Stimulated activated CD4-positive, alpha-beta T cell treated with anti-CD3 and anti-CD28 coated beads, Interleukin-12 subunit alpha, Interleukin-12 subunit beta, amount 100 ng/mL, for 24 hours (primary cell): ENCODE data around the gene SLC44A4.

Source experiments
- DNase-seq, 2 experiments: peaks; one replicate each; pipeline ENCODE4 v3.0.0-alpha.2; 2020; ENCODE audit warnings: low read depth in 2 of 2

The SLC44A4 gene

DNA sequence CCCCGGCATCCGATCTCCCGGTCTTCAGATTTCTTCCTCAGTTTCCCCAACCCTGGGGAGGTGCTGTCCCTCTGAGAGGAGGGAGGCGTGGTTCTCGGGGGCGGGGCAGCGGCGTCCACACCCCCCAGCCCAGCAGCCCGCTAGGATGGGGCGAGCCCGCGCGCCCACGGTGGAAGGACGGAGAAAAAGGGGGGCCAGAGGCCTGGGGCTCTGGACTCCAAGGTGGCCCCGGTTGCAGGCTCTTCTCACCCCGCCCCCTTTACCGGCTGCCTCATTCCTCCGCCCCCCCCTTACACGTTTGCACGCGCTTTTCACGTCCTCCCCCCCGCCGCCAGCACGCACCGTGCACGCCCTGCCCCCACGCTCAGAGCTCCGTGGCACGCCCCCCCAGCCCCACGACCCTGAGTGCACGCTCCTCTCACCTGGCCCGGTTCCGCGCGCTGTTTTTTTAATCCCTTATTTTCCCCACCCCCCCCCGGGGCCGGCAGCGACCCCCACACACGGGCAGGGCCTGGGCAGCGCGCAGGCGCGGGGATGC lies 22.7 kb upstream of the SLC44A4 start:
- DNase-seq = peak in 1 of 2 experiments; percentile 61

DNA sequence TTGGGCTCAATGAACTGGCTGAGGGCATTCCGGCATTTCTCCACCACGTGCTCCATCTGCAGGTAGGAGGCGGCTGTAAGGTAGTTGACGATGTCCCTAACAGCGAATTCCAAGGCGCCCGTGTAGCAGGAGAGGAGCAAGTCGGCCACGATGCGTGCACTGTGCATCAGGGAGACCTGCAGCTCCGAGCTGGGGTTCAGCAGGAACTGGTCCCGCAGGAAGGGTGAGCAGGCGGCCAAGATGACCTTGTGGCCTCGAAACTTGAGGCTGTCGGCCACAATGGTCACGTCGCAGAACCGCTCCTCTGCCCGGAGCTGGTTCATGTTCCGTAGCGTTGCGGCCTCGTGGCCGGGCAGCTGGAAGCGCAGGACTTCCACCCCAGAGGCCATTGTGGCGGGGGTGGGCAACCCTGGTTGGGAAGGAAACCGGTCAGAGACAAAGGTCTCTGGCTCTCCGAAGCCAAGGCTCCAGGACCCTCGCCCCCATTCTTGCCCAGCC lies 22.2 kb upstream of the SLC44A4 start:
- DNase-seq = no peak

DNA sequence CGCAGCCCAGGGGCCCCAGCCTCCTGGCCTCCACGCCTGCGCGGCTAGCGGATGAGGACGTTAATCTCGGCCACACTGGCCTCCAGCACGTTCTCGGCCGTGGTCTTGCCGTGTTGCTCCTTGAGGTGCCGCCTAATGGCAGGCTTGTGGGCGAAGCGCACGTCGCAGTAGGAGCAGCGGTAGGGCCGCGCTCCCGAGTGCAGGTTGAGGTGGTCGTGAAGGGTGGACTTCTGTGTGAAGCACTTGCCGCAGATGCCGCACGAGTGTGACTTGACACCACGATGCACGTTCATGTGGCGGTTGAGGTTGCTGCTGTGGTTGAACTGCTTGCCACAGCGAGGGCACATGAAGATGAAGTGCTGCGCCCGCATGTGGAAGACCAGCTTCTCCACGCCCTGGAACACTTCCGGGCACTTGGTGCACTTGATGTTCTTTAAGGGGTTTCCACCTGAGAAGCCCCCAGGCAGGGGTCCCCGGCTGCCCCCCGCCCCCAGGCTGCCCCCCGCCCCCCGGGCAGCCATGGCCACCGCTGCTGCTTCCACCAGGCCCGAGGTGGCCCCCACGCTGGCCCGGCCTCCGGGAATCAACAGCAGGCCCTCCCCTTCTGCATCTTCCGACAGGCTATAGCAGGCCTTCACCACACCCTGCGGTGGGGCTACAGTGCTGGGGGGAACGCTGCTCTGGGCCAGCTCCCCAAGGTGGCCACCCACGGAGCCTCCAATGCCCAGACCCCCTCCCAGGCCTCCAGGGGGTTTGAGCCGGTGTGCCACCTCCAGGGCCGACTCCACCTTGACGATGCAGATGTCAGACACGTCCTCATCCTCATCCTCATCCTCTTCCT lies 21.3 kb upstream of the SLC44A4 start:
- no peak for DNase-seq

DNA sequence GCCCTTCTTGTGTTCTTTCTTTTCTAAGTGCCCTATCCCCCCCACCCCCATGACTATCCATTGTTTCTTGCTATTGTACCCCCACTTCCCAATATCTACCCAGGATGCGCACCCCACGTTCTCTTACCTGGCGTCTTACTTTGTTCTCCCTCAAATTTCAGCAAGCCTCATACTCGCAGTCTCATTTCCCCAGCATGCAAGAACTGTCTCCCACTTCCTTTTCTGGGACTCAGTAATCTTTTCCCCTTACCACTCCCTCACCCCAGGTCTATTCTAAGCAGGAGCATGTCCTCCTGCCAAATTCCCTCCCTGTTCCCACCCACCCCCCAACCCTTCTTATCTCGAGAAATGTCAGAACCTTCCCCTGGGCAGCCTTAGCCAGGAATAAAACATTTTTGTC lies 20.4 kb upstream of the SLC44A4 start:
- no peak for DNase-seq

DNA sequence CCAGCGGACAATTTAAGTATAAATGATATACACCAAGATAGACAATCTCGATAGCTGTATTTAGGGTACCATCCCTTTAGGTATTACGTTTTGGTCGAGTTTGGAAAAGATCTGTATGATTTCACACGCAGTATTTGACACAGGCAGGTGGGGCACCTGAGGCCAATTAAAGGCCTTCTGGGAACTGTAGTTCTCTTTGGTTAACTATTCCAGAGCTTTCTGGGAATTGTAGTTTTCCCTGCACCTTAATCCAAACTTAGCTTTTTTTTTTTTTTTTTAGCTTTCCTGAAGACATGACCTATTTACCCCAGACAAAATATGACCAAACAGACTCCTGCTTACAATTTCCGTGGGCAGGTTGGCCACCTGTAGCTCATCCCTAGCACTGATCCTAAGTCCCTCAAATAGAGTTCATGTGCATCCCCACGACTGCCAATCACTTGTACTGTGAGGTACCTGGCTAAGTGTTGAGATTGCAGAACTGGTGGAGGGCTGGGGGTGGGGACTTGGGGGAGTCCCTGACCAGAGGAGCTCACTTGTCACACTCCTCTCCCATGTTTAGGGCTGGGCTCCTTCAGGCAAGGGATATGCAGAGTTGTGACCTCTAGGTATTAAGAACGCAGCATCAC lies 19.7 kb upstream of the SLC44A4 start:
- DNase-seq = no peak

DNA sequence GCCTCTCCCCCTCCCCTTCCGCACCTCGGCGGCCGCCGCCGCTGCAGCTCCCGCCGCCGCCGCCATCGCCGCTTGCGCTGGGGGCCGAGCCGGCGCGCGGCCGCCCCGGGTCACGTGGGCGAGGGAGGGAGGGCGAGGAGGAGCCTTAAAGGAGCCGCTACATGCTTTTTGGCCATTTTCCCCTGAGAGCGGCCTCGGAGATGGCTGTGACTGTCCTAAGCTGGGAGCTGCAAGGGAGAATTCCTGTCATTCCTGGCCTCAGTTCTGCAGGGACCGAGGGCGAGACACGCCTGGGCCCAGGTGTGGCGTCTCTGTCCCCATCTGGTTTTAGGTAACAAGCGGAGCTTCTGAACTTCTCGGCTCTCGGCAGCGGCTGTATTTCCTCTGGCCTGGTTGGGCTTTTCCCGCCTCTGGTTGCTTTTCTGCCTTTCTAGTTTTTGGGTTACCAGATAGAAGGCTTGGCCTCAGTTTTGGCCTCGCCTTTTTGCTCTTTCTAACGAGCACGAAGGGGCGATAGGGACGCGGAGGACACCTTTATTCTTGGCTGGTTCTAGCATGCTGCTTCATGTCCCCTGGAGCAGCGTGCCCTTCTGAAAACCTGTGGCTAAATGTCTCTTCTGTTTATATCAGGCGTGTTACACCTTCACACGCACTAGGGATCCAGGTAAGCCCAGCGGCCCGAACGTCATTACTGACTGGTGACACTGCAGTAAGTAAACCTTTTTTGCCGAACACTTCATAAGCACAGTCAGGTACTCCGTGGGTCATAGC lies 19.0 kb upstream of the SLC44A4 start, which contains the start of gene EHMT2:
Gene EHMT2 (minus strand): TSS at position 87 of the 771 bp plus-strand sequence. CDS start 21 bp downstream, at position 66.
- DNase-seq = peak; percentile 66 to 78

DNA sequence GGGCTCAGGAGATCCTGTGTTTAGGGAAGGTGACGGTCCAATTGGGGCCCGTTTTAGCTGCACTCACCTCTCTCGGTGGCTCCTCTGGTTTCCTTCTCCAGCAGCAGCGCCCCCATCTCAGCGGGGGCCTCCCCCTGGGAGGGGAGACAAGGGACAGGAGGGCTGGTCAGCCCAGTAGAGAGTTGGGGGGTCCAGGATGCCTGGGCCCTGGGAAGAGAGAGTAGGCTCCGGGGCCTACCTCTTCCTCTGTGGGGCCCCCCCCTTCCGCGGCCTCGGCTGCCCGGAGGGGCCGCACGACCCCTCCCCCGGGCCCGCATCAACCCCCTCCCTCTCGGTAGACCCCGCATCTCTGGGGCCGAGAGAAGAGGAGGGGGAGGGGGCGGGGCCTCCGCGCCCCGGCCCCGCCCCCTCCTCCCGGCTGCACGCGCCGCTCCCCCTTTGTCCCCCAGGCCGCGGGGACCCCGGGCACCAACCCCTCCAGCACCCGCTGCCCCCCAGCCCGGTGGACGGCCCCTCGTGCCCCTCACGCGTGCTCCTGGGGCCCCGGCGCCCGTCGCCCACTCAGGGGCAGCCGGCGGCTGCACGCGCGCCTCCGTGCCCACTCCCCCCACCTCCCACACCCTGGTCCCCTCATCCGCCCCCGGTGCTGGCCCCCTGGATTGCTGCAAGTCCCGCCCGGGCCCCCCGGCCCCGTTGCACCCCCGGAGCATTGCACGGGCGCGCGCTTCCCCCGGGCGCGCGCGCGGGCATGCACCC lies 18.2 kb upstream of the SLC44A4 start:
- no peak for DNase-seq

DNA sequence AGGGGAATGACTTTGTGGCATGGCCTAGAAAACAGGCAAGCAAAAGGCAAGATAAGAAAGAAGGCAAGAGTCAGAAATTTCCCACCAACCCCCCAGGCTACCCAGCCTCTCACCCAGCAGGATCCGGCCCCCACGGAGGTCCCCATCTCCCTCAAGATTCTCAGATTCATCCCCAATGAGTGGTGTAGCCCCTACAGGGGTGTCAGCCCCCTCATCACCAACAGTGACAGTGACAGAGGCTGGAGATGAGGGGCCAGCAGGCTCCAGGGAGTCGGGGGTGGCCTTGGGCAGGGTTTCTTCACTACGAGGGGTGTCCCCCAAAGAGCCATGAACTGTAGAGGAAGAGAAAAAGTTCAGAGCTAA lies 17.7 kb upstream of the SLC44A4 start:
- no peak for DNase-seq

DNA sequence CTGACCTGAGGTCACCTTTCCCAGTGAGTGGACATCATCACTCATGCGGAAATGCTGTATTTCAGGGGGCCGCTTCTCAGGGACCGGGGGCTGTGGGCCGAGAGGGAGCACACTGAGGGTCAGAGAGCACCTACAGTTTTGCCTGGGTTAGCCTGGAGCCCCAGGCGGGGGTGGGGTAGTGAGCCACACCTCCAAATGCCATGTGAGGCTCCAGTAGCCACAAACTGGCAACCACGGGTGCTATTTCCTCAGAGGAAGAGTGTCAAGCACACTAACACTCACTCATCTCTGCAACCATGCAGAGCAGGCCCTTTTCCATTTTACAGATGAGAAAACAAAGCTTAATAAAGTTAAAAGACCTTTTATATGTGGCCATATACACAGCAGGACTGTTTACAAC lies 14.0 kb upstream of the SLC44A4 start:
- no peak for DNase-seq

DNA sequence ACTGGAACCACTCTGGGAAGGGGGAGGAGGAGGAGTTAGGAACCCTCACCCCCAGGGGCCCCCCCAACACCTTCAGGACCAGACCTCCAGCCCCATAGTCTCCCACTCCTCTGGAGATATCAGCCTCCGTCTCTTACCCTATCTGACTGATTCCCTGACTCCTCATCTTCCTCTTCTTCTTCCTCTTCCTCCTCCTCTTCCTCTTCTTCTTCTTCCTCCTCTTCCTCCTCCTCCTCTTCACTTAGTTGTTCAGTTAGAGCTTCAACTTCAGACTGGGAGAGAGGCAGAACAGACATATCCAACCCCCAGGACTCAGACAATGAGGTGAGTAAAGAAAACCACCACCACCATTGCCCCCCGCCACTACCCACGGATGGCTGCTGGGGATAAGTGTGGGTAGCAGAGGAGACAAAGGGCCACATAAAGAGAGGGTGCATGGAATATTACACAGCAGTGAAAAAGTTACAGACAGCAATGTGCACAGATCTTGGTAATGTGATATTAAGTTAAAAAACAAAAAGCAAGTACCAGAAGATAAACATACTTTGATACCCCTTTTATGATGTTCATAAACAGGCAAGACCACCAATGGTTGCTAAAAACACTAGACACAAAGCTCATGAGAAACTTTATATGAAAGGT lies 10.7 kb upstream of the SLC44A4 start:
- DNase-seq = no peak

DNA sequence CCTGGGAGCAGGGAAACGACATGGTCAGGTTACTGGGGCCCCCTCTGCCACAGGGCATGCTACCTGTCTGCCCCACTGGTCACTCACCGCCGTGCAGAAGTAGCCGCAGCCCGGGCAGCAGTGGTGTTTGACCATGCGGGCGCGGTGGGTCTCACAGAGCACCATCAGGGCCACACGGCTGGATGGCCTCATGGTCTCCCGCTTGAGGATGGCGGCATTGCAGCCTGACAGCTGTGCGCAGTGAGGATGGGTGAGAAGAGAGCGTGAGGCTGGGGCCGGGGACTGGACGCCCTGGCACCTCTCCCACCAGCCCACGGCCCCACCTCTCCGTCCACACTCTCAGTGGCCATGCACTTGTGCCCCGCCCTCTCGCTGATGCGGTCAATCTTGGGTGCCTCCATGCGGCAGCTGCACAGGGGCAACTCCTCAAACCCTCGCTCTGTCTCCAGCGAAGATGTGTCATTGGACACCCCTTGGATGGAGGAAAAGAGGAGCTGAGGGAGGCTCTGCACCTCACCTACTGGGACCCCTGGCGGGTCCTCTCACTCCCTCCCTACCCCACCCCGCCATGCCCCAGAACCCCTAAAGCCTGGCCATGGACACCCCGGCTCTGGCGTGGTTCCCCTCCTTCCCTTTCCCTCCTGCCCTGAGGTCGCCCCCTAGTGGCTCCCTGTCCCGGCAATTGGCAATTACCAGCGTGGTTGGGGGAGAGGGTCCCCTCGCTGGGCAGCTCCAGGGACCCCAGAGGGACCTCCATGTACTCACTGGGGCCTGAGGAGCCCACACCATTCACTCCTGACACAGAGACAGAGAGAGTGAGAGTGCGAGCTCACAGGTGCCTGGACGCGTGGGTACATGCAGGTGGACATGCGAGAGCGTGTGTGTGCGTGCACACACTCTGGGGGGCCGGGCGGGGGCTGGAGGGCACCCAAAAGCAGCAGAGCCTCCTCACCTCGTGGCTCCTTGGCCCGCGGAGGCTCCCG lies 9.8 kb upstream of the SLC44A4 start:
- peak in 1 of 2 experiments; percentile 53 for DNase-seq

DNA sequence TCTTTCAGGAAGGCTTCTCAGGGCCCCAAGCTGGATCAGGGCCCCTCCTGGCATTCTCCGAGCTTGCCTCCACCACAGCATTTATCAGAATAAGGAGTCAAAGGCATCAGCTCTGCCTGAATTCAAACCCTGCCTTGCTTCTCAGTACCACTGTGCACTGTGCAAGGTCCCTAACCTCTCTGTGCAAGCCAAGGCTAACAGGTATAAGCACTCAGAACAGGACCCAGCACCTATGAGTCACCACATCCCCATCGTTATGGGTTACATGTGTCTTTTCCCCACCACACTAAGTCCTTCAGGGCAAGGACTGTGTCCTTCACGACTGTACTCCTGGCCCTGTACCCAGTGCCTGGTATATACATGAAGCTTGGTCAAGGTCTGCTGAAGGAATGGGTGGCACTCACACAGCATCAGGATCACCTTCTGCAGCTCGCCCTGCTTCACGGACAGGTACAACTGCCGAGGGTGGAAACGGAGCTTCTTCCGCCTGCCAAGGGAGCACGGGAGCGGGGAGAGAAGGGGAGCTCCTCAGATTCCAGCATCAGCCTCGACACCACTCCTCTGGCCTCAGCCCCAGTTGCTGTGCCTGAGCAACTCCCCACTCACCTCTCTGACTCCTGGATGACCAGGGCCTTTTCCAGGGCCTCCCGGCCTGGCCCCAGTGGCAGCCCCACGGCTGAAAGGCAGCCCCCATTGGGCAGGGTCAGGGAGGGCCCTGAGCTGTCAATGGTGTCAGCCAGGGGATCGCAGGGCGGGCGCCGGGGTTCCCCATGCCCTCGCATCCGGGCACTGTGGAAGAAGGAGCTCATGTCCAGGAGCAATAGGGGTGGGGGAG lies 8.6 kb upstream of the SLC44A4 start:
- DNase-seq = no peak

DNA sequence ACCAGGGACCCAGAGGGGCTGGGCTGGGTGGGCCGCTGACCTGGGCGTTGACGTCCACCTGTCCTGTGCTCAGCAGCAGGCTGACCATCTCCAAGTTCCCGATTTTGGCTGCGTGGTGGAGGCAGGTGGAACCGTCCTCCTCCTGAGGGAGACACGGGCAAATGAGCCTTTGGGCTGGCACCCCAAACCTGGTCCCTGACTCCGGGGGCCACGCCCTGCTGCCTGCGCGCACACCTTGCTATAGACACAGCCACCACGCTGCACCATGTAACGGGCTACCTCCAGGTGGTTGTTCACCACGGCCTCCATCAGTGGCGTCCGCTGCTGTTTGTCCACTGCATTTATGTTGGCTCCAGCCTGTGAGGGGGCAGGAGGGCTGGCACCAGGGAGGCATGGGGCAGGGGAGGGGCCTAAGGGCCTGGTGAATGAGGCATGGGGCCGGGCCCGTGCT lies 7.8 kb upstream of the SLC44A4 start:
- DNase-seq = no peak

DNA sequence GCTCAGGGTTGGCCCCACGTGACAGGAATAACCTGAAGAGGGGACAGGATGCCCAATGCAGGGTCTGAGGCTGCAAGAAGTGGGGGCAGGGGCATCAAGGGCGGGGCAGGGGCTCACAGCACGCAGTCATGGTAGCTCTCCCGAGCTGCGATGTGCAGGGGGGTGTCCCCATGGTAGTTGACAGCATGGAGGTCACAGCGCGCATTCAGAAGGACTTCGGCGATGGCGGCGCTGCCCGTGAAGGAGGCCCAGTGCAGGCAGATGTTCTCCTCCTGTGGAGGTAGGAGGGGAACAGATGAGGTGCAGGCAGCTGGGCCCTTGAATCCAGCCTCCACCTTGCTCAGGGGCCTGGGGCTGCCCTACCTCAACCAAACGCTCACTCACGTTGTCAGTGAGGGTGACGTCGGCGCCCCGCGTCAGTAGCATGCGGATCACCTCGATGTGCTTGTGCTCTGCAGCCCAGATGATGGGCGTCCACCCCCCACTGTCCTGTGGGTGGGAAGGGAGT lies 5.8 kb upstream of the SLC44A4 start:
- no peak for DNase-seq

DNA sequence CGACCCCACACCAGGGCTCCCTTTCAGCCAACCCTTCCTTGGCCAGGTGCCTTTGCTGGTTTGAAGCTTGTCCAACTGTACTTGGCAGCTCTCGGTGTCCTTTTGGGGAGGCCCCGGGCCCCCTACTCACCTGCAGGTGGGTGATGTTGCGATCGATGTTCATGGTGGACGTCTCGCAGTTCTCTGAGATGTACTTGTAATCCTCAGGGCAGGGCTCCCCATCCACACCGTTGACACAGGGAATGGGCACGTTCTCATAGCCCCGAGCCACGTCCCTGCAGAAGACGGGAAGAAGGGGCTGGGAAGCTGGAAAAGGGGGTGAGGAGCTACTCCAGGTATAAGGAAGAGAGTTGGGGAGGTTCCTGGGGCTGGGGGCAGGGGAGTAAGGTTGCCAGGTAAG lies 4.9 kb upstream of the SLC44A4 start:
- no peak for DNase-seq

DNA sequence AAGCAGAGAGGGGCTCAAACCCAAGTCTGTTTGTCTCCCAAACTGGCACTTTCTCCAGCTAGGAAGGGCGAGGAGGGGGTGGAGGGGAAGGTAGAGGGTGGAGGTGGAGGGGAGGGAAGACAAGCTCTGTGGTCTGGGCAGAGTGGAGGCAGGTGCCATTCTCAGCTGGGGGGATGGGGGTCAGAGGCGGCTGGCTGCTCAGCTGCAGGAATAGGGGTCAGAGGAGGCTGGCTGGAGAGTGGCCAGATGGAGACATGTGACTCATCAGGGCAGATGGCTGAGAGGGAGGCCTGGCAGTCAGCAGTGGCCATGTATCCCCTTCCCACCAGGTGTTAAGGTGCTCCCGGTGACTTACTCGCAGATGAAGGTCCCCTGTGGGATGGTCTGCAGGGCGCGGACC lies 3.5 kb upstream of the SLC44A4 start:
- no peak for DNase-seq

DNA sequence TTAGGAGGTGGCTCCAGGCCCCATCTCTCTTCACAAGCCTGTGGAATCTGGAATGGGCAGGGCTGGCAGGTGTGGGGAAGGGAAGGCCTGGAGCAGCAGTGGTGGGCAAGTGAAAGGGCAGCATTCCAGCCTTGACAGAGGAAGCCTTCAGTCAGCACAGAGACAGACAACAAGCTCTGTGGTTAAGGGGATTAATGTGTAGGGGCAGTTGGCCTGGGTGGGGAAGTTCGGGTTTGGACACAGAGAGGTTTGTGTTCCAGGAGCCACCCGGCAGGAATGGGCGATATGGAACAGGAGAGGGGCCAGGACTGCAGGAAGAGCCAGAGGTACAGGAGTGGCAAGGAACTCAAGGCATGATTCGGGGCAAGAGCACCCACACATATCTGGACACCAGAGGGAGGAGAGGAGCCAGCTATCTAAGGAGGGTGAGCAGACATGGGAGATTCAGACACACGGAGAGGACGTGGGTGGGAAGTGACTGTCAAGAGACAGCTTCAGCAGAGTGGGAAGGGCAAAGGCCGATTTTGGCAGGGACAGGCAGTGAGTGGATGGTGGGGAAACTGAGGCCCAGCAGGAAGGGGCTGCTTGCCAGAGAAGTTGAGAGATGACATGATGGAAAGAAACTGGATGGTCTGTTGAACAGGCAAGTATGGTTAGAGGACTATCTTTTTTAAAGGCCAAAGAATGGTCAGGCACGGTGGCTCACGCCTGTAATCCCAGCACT lies 2.5 kb upstream of the SLC44A4 start:
- no peak for DNase-seq

DNA sequence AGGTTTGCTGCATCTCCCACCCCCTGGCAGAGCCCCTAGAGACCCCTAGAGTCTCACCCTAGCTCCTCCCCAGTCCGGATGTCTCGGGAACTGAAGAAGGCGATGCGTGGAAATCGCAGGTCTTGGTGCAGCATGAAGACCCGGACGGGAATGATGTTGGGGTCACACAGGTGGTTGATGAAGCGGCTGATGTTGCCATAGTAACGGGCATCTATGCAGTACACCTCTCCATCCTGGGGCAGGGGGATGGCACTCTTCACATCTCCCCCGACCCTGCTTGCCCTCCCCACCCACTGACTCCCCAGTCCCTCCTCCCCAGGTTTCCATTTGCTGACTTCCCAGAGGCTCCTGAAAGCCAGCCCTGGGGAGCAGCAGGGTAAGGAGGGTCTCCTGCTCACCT lies 1.8 kb upstream of the SLC44A4 start:
- no peak for DNase-seq
